SH-SY5Y (cell line): ENCODE results near the gene MMP3.

Source experiments
- GATA2 ChIP-seq: IDR thresholded peaks from 2 replicates; pipeline ENCODE4 v1.6.1; 2011; ENCODE audit warnings: mild to moderate bottlenecking, low read depth, low read length
- GATA3 ChIP-seq: IDR thresholded peaks from 2 replicates; pipeline ENCODE4 v1.6.1; 2011; ENCODE audit warnings: low read depth, mild to moderate bottlenecking, low read length, moderate library complexity

DNA sequence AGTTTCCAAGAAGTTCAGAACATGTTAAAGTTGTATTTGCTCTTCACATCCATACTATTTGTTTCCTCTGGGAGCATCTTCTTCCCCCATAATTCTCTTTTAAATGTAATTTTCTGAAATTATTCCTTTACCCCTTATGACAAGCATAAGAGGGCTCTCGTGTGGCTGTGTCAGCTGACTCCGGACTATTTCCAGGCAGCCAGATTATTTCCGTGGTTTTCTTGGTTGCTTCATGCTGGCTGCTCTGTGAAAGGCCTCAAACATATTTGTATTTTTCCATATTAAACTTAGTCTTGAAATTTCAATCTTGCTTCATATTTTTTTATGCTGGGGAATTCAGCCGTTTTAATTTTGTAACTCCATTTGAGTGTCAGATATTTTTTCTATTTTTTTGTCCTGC lies 42.6 kb downstream of the MMP3 start:
- TF ChIP-seq GATA2 (no peak), GATA3 (no peak)
